ENCODE data around the gene DPP8.

DNA sequence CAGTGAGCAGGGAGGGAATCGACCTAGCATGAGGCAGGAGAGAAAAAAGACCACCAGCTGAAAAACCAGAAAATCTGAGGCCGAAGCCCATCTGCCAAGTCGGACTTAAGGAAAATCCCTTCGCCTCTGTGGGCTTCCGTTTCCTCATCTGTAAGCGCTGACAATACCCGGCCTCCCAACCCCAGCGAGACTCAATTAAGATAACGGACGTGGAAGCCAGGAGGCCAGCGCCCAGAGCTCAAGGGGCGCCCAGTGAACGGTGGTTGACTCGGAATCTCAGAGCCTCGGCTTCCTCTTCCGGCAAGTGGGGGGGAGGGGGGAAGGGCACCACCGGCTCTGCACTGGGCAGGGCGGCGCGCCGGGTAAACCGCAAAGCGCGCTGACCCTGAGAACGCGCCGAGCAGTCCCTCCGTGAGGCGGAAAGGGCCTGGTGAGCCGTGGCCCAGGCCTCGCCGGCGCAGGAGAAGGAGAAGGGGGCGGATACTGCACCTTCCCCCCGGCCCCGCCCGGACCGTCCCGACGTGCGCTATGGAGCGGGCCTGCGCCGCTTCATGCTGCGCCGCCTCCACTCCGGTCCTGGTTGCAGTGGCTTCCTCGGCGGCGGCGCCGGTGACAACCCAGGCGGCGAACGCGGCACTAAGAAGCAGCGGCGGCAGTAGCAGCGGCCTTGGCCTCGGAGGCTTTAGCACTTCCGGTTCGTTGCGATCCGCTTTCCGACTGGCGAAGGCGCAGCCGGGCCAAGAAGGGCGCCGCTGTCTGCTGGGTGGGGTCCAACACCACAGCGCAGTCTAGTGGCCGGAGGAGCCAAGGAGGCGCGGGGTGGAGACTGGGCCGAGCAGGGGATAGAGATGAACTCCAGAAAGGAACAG lies at the start of gene DPP8:
- TF ChIP-seq, protein P1, sequence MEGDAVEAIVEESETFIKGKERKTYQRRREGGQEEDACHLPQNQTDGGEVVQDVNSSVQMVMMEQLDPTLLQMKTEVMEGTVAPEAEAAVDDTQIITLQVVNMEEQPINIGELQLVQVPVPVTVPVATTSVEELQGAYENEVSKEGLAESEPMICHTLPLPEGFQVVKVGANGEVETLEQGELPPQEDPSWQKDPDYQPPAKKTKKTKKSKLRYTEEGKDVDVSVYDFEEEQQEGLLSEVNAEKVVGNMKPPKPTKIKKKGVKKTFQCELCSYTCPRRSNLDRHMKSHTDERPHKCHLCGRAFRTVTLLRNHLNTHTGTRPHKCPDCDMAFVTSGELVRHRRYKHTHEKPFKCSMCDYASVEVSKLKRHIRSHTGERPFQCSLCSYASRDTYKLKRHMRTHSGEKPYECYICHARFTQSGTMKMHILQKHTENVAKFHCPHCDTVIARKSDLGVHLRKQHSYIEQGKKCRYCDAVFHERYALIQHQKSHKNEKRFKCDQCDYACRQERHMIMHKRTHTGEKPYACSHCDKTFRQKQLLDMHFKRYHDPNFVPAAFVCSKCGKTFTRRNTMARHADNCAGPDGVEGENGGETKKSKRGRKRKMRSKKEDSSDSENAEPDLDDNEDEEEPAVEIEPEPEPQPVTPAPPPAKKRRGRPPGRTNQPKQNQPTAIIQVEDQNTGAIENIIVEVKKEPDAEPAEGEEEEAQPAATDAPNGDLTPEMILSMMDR (conservative IDR thresholded peaks at IDR 0.05) = peak; percentile 63
- TF ChIP-seq EZH2 (IDR thresholded peaks at IDR 0.05; ENCODE audit: low read depth) = no peak

All from PC-9 (cell line).